ENCODE data around the gene SLC10A3. TPM values are rescaled to one million over a fixed set of nuclear protein-coding genes. Genes with fewer than 3 reads are reported as not detected.
A peak's percentile ranks its signal among the peaks of the same experiment; 100 is the strongest.

Gene SLC10A3
- total RNA-seq, 1 experiment from 2014 or later: 17.9 TPM

DNA sequence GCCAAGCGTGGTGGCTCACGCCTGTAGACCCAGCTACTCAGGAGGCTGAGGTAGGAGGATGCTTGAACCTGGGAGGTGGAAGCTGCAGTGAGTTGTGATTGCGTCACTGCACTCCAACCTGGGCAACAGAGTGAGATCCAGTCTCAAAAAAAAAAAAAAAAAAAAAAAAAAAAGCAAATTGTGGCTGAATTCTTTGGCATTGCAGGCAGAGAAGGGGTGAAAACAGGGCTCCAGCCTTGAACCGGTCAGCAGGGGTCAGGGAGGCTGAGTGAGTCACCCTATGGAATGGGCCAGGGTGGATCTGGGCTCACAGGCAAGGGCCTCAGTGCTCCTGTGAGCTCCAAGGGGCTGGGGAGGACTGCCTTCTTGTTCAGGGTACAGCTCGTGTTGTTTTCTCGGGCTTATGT, 38.8 kb upstream of the SLC10A3 start:
- Mint-ChIP-seq H3K4me3 (ENCODE audit: unreplicated experiment) (no peak overlapping the region), H3K9me3 (ENCODE audit: unreplicated experiment) (no peaks in the 10 kb centered on the region), H3K4me1 (ENCODE audit: insufficient read depth, unreplicated experiment) (peaks cover 10% of the 10 kb centered on the region), H3K27ac (ENCODE audit: low read depth, unreplicated experiment) (no peak overlapping the region), H3K36me3 (ENCODE audit: insufficient read depth, unreplicated experiment) (peaks cover 6% of the 10 kb centered on the region), H3K27me3 (ENCODE audit: insufficient read depth, unreplicated experiment) (no peaks in the 10 kb centered on the region)
- TF ChIP-seq, protein P1, sequence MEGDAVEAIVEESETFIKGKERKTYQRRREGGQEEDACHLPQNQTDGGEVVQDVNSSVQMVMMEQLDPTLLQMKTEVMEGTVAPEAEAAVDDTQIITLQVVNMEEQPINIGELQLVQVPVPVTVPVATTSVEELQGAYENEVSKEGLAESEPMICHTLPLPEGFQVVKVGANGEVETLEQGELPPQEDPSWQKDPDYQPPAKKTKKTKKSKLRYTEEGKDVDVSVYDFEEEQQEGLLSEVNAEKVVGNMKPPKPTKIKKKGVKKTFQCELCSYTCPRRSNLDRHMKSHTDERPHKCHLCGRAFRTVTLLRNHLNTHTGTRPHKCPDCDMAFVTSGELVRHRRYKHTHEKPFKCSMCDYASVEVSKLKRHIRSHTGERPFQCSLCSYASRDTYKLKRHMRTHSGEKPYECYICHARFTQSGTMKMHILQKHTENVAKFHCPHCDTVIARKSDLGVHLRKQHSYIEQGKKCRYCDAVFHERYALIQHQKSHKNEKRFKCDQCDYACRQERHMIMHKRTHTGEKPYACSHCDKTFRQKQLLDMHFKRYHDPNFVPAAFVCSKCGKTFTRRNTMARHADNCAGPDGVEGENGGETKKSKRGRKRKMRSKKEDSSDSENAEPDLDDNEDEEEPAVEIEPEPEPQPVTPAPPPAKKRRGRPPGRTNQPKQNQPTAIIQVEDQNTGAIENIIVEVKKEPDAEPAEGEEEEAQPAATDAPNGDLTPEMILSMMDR (IDR thresholded peaks at IDR 0.05; ENCODE audit: unreplicated experiment): no peak
- ChIA-PET CTCF (interaction anchor here (0.8 to 1.0 kb wide), 2 partner anchors 155 to 582 kb away, joined by 3 to 6 read pairs; no protein-coding TSS in a partner anchor), POLR2A (interaction anchor here (0.7 to 3.6 kb wide), 3 partner anchors 13 to 1010 kb away, joined by 3 to 36 read pairs (median 4); partner anchors contain the start of genes FAM3A, G6PD and IKBKG)
- BruUV-seq (replicated peaks): no TSS peak
- no peak for DNase-seq (ENCODE audit: unreplicated experiment)
- intact Hi-C loops (cut with micrococcal nuclease): no loop called here

DNA sequence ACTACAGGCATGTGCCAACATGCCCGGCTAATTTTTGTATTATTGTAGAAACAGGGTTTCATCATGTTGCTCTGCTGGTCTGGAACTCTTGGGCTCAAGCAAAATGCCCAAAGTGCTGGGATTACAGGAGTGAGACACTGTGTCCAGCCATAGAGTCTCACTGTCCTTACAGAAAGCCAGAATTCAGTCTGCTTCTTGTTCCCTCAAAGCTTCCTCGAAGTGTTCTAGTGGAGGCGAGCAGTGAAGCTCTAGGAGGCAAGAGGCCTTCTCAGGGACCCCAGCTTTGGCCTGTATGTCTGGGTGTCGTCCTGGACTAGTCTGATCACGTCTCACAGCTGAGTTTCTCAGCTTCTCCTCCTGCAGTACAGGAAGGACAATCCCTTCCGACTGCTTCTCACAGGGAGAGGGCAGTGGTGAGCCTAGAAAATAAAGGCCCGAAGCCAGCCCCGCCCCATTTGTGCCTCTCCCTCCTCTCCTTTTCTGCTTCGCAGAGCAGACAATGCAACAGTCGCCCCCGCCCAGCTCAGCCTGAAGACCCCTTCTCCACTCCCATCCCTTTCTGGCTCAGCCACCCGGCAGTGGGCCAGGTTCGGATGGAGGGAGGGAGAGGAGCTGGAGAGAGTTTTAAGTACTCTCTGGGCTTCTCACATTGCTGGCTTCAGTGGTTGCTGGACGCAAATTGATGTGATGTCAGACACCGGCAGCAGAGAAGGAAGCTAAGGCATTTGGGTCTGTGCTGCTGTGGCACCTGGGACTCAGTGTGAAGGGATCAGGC, 36.7 kb upstream of the SLC10A3 start:
- Mint-ChIP-seq H3K27ac (ENCODE audit: low read depth, unreplicated experiment) (peak overlapping the region; percentile 88), H3K27me3 (ENCODE audit: insufficient read depth, unreplicated experiment) (no peaks in the 10 kb centered on the region), H3K36me3 (ENCODE audit: insufficient read depth, unreplicated experiment) (no peaks in the 10 kb centered on the region), H3K9me3 (ENCODE audit: unreplicated experiment) (no peaks in the 10 kb centered on the region), H3K4me1 (ENCODE audit: insufficient read depth, unreplicated experiment) (peaks cover 10% of the 10 kb centered on the region), H3K4me3 (ENCODE audit: unreplicated experiment) (peak overlapping the region; percentile 29)
- DNase-seq (ENCODE audit: unreplicated experiment): peak; percentile 84
- TF ChIP-seq, protein P1 (IDR thresholded peaks at IDR 0.05; ENCODE audit: unreplicated experiment): peak; percentile 43
- intact Hi-C loops (cut with micrococcal nuclease): no loop called here
- ChIA-PET POLR2A (interaction anchor here (0.6 to 3.6 kb wide), 19 partner anchors 11 to 556 kb away, joined by 3 to 36 read pairs (median 6); partner anchors contain the start of genes EMD, FAM3A, FLNA and HCFC1), CTCF (interaction anchor here (0.6 to 2.2 kb wide), 29 partner anchors 8 to 1572 kb away, joined by 3 to 17 read pairs (median 4); partner anchors contain the start of genes DNASE1L1, FAM3A, FLNA and SLC10A3)
- BruUV-seq (replicated peaks): TSS peak; percentile 25

DNA sequence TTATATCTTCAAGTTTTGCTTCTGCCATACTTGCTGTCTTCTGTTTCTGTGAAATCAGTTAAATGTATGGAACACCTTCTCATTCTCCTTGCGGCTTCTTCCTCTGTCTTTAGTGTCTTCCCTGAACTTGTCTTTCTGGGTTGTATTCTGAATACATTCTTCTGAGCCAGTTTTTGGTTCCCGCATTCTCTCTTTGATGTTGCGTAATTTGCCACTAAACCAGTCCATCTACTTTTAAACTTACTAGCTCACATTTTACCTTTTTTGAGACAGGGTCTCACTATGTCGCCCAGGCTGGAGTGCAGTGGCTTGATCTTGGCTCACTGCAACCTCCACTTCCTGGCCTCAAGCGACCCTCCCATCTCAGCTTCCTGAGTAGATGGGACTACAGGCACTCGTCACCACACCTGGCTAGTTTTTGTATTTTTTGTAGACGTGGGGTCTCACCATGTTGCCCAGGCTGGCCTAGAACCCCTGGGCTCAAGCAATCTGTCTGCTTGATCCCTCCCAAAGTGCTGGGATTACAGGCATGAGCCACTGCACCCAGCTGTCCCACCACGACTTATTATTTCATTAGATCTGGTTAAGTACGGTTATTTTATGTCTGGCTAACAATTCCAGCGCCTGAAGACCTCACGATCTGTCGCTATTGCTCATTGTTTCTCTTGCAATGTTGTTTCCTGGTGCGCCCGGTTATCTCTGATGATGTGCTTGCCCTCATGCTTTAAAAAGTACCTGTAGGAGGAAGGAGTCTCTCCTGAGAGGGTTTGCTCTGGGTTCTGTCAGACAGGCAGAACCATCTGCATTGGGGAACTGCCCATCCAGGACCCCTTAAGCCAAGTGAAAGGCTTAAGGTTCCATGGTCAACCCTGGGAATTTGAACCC, 35.4 kb upstream of the SLC10A3 start:
- no peak for DNase-seq (ENCODE audit: unreplicated experiment)
- Mint-ChIP-seq H3K27me3 (ENCODE audit: insufficient read depth, unreplicated experiment) (no peaks in the 10 kb centered on the region), H3K36me3 (ENCODE audit: insufficient read depth, unreplicated experiment) (no peaks in the 10 kb centered on the region), H3K4me1 (ENCODE audit: insufficient read depth, unreplicated experiment) (peaks cover 10% of the 10 kb centered on the region), H3K9me3 (ENCODE audit: unreplicated experiment) (no peaks in the 10 kb centered on the region), H3K27ac (ENCODE audit: low read depth, unreplicated experiment) (no peak overlapping the region), H3K4me3 (ENCODE audit: unreplicated experiment) (no peak overlapping the region)
- CTCF ChIA-PET: interaction anchor here (0.6 to 2.2 kb wide), 5 partner anchors 10 to 152 kb away, joined by 3 to 15 read pairs (median 5); partner anchors contain the start of genes FAM3A, FLNA and SLC10A3
- intact Hi-C loops (cut with micrococcal nuclease): no loop called here
- POLR2A ChIA-PET: interaction anchor here (1.2 to 3.6 kb wide), 7 partner anchors 10 to 555 kb away, joined by 3 to 36 read pairs (median 8); partner anchors contain the start of genes EMD, FAM3A, HCFC1 and RPL10
- no TSS peak for BruUV-seq (replicated peaks)
- TF ChIP-seq, protein P1 (IDR thresholded peaks at IDR 0.05; ENCODE audit: unreplicated experiment): no peak

Measured in MCF 10A (cell line).